Retinal pigment epithelial cell (primary cell): ENCODE data around the gene RAB35.
"Not testable (repeated sequence)": the region's sequence is repeated elsewhere in the genome, so short reads cannot be mapped to it uniquely, and the experiment has no call there.

Experiments
- DNase-seq: peaks from one replicate; pipeline ENCODE4 v3.0.0-alpha.2; 2010; ENCODE audit warnings: low read depth
- H3K4me3 ChIP-seq: 2 replicates; pipeline ENCODE4 v1.5.1; 2011; ENCODE audit warnings: mild to moderate bottlenecking, low read length, control low read depth, moderate library complexity
- CTCF ChIP-seq: conservative IDR thresholded peaks from 2 replicates; pipeline ENCODE4 v1.5.1; 2011; ENCODE audit warnings: low read depth, low read length, control low read depth, inconsistent platforms

Gene RAB35

GRCh38 chr12:120049426-120049825 lies 67.1 kb downstream of the RAB35 start:
- H3K4me3 ChIP-seq = no peak overlapping the region
- no peak for TF ChIP-seq CTCF
- no peak for DNase-seq

GRCh38 chr12:120048263-120048662 lies 68.3 kb downstream of the RAB35 start:
- no peak for DNase-seq
- no peak for TF ChIP-seq CTCF
- no peak overlapping the region for H3K4me3 ChIP-seq

GRCh38 chr12:120047072-120047471 lies 69.5 kb downstream of the RAB35 start:
- DNase-seq = no peak
- H3K4me3 ChIP-seq = no peak overlapping the region
- TF ChIP-seq CTCF = no peak

GRCh38 chr12:120045367-120045766 lies 71.2 kb downstream of the RAB35 start:
- not testable (repeated sequence) for H3K4me3 ChIP-seq, DNase-seq
